Nephron (organoid): Measurements from ENCODE around the gene TSR3.

Source experiments
- H3K27ac Mint-ChIP-seq, 3 experiments: 2 replicates each; pipeline ENCODE4 v1.8.0; 2020; ENCODE audit warnings: mixed read lengths in 3 of 3, mild to moderate bottlenecking in 2 of 3, moderate library complexity in 1 of 3
- H3K27me3 Mint-ChIP-seq: 2 replicates; pipeline ENCODE4 v1.8.0; 2021; ENCODE audit warnings: low read depth, mild to moderate bottlenecking, moderate library complexity, mixed read lengths
- H3K36me3 Mint-ChIP-seq: 2 replicates; pipeline ENCODE4 v1.8.0; 2020; ENCODE audit warnings: low read depth, mixed read lengths
- H3K4me1 Mint-ChIP-seq: 2 replicates; pipeline ENCODE4 v1.8.0; 2020; ENCODE audit warnings: mixed read lengths
- H3K4me3 Mint-ChIP-seq, 3 experiments: 2 replicates each; pipeline ENCODE4 v1.8.0; 2020; ENCODE audit warnings: mild to moderate bottlenecking in 3 of 3, mixed read lengths in 3 of 3, moderate library complexity in 2 of 3
- H3K9me3 Mint-ChIP-seq: 2 replicates; pipeline ENCODE4 v1.8.0; 2020; ENCODE audit warnings: mixed read lengths
- TF ChIP-seq, protein P1 (sequence below), 3 experiments: fragments of 200-600 bp; sonication (generic); IDR thresholded peaks; one replicate each; pipeline ENCODE4 v1.5.0; 2021; ENCODE audit warnings: antibody characterized with exemption in 3 of 3; ENCODE audit not compliant: unreplicated experiment in 3 of 3

Gene TSR3

GRCh38 chr16:1351215-1351581, 480 bp downstream of the TSR3 start:
- H3K9me3 Mint-ChIP-seq: peaks cover 2% of the 10 kb centered on the region
- TF ChIP-seq, protein P1, sequence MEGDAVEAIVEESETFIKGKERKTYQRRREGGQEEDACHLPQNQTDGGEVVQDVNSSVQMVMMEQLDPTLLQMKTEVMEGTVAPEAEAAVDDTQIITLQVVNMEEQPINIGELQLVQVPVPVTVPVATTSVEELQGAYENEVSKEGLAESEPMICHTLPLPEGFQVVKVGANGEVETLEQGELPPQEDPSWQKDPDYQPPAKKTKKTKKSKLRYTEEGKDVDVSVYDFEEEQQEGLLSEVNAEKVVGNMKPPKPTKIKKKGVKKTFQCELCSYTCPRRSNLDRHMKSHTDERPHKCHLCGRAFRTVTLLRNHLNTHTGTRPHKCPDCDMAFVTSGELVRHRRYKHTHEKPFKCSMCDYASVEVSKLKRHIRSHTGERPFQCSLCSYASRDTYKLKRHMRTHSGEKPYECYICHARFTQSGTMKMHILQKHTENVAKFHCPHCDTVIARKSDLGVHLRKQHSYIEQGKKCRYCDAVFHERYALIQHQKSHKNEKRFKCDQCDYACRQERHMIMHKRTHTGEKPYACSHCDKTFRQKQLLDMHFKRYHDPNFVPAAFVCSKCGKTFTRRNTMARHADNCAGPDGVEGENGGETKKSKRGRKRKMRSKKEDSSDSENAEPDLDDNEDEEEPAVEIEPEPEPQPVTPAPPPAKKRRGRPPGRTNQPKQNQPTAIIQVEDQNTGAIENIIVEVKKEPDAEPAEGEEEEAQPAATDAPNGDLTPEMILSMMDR (IDR thresholded peaks at IDR 0.05; ENCODE audit: unreplicated experiment in 3 of 3): no peak
- no peak overlapping the region for H3K27ac Mint-ChIP-seq
- H3K4me3 Mint-ChIP-seq: peak overlapping the region; percentile 78 to 87 (median 85)
- H3K4me1 Mint-ChIP-seq: peaks cover 24% of the 10 kb centered on the region
- H3K27me3 Mint-ChIP-seq: peaks cover 3% of the 10 kb centered on the region
- no peaks in the 10 kb centered on the region for H3K36me3 Mint-ChIP-seq

DNA sequence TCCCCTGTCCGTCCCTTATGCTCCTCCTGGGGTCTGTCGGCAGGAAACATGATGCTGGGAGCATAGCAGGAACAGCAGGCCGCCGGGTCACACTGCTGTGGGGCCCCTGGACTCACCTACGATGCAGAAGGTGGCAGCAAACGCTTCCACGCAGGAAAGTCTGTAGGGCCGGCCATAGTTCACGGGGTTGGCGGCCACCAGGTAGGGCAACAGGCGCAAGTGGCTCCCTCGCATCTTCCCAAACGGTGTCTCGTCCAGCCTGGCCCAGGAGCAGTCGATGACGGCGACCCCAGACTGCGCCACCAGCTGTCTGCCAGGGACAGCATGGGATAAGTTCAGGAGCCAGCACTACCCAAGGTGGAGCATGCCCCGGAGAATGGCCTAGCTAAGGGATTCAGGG, 987 bp downstream of the TSR3 start:
- H3K27me3 Mint-ChIP-seq: peaks cover 3% of the 10 kb centered on the region
- H3K36me3 Mint-ChIP-seq: no peaks in the 10 kb centered on the region
- no peak overlapping the region for H3K27ac Mint-ChIP-seq
- peaks cover 24% of the 10 kb centered on the region for H3K4me1 Mint-ChIP-seq
- H3K9me3 Mint-ChIP-seq: peaks cover 2% of the 10 kb centered on the region
- peak overlapping the region; percentile 78 to 87 (median 85) for H3K4me3 Mint-ChIP-seq
- TF ChIP-seq, protein P1 (IDR thresholded peaks at IDR 0.05; ENCODE audit: unreplicated experiment in 3 of 3): no peak

- Mint-ChIP-seq H3K27ac (no peak overlapping the region), H3K27me3 (peaks cover 3% of the 10 kb centered on the region), H3K4me1 (peaks cover 20% of the 10 kb centered on the region), H3K9me3 (peaks cover 2% of the 10 kb centered on the region), H3K36me3 (no peaks in the 10 kb centered on the region), H3K4me3 (peak overlapping the region; percentile 78 to 87 (median 85))
- TF ChIP-seq, protein P1 (IDR thresholded peaks at IDR 0.05; ENCODE audit: unreplicated experiment in 3 of 3): no peak
These were observed 1.7 kb downstream of the TSR3 start for GRCh38 chr16:1349951-1350350.

DNA sequence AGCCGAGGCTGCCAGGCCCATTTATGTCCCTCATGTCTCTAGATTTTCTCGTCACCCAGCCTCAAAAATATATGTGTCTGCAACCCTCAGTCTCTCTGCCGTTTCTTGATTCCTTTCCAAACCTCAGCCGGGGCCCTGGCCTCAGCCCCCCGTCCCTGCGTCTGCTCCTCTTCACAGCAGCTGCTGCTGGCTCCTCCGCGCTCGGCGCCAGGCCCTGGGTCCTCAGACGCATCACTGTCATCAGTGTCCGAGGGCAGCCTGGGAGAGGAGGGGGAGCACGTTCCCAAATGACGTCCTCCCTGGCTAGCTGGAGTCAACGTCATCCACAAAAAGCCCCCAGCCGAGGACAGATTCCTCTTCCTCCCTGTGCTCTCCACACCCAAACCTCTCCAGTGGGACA, 2.3 kb downstream of the TSR3 start:
- peaks cover 5% of the 10 kb centered on the region for H3K27me3 Mint-ChIP-seq
- H3K4me3 Mint-ChIP-seq: peak overlapping the region; percentile 60 to 78 (median 68)
- peaks cover 16% of the 10 kb centered on the region for H3K4me1 Mint-ChIP-seq
- no peaks in the 10 kb centered on the region for H3K36me3 Mint-ChIP-seq
- H3K27ac Mint-ChIP-seq: no peak overlapping the region
- TF ChIP-seq, protein P1 (IDR thresholded peaks at IDR 0.05; ENCODE audit: unreplicated experiment in 3 of 3): no peak
- H3K9me3 Mint-ChIP-seq: peaks cover 2% of the 10 kb centered on the region

- TF ChIP-seq, protein P1 (IDR thresholded peaks at IDR 0.05; ENCODE audit: unreplicated experiment in 3 of 3): no peak
- Mint-ChIP-seq H3K4me3 (peak overlapping the region; percentile 37 to 68 (median 60)), H3K9me3 (peaks cover 2% of the 10 kb centered on the region), H3K27me3 (peaks cover 10% of the 10 kb centered on the region), H3K36me3 (no peaks in the 10 kb centered on the region), H3K27ac (no peak overlapping the region), H3K4me1 (peaks cover 16% of the 10 kb centered on the region)
These were observed 2.8 kb downstream of the TSR3 start for GRCh38 chr16:1348926-1349325.

DNA sequence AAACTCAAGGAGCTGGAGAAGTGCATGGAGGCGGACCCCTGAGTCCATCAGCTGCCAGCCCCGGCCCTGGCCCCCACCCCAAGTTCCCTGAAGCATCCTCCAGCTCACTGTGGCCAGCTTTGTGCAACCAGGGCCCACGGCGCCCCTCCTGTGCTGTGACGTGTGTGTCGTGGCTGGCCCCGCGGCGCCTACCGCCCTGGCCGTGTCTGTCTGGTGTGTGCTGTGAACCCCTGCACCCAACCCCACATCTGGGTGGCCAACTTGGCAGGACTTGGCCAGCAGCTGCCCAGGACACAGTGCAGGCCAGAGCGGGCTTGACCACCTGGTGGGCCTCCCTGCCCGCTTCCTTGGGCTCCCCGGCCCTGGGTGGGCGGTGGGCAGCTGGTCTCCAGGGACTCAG, 3.2 kb downstream of the TSR3 start:
- peaks cover 12% of the 10 kb centered on the region for H3K4me1 Mint-ChIP-seq

More for the DNA sequence above, 3.2 kb downstream of the TSR3 start:
- Mint-ChIP-seq H3K4me3 (peak overlapping the region; percentile 37 to 68 (median 60)), H3K9me3 (peaks cover 2% of the 10 kb centered on the region), H3K36me3 (no peaks in the 10 kb centered on the region), H3K27me3 (peaks cover 14% of the 10 kb centered on the region), H3K27ac (no peak overlapping the region)
- TF ChIP-seq, protein P1 (IDR thresholded peaks at IDR 0.05; ENCODE audit: unreplicated experiment in 3 of 3): no peak
